ENCODE results near the gene FAM241A.

DNA sequence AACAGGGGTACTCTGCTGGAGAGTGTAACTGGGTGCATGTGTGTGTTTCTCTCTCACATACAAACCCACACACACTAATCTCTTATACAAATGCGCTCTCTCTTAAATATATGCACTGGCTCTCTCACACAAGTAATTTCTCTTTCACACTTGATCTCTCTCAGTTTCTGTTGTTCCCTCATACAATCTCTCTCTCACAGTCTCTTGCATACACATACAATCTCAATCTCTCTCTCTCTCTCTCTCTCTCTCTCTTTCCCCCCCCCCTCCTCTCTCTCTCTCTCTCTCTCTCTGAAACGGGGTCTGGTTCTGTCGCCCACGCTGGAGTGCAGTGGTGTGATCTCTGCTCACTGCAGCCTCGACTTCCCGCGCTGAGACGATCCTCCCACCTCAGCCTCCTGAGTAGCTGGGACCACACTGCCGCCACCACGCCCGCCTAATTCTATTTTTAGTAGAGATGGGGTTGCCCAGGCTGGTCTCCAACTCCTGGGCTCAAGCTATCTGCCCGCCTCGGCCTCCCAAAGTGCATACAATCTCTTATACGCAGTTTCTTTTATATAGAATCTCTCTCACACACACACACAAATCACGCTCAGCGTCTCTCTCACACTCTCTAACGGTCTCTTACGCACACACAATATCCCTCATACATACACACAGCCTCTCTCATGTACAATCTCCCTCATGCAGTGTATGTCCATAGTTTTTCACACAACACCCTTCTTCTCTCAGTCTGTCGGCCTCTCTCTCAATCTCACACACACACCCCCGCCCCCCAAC, 518 bp upstream of the FAM241A start:
- TF ChIP-seq, protein P1, sequence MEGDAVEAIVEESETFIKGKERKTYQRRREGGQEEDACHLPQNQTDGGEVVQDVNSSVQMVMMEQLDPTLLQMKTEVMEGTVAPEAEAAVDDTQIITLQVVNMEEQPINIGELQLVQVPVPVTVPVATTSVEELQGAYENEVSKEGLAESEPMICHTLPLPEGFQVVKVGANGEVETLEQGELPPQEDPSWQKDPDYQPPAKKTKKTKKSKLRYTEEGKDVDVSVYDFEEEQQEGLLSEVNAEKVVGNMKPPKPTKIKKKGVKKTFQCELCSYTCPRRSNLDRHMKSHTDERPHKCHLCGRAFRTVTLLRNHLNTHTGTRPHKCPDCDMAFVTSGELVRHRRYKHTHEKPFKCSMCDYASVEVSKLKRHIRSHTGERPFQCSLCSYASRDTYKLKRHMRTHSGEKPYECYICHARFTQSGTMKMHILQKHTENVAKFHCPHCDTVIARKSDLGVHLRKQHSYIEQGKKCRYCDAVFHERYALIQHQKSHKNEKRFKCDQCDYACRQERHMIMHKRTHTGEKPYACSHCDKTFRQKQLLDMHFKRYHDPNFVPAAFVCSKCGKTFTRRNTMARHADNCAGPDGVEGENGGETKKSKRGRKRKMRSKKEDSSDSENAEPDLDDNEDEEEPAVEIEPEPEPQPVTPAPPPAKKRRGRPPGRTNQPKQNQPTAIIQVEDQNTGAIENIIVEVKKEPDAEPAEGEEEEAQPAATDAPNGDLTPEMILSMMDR (IDR thresholded peaks at IDR 0.05) = no peak
- no peak for TF ChIP-seq EZH2 (IDR thresholded peaks at IDR 0.05)

Measured in neural progenitor cell (in vitro differentiated cells).